GM23248 (cell line): Measurements from ENCODE around the gene LVRN. TPM values are rescaled to one million over a fixed set of nuclear protein-coding genes. Genes with fewer than 3 reads are reported as not detected.

Source experiments
- DNase-seq: peaks from one replicate; pipeline ENCODE4 v3.0.0-alpha.2; 2015
- H2AFZ ChIP-seq: fragments of 200-600 bp; sonication (generic); 2 replicates; pipeline ENCODE4 v1.6.1; 2016; ENCODE audit warnings: antibody characterized with exemption
- H3F3A ChIP-seq: fragments of 200-600 bp; sonication (generic); 2 replicates; pipeline ENCODE4 v1.6.1; 2016; ENCODE audit warnings: mild to moderate bottlenecking, antibody characterized with exemption, mixed run types; ENCODE audit not compliant: insufficient read depth
- H3K27ac ChIP-seq: fragments of 200-600 bp; sonication (generic); 2 replicates; pipeline ENCODE4 v1.5.1; 2016; ENCODE audit warnings: mild to moderate bottlenecking
- H3K27me3 ChIP-seq: fragments of 200-600 bp; sonication (generic); replicated peaks from 2 replicates; pipeline ENCODE4 v1.6.1; 2016; ENCODE audit warnings: mild to moderate bottlenecking; ENCODE audit not compliant: insufficient read depth
- H3K36me3 ChIP-seq: fragments of 200-600 bp; sonication (generic); 2 replicates; pipeline ENCODE4 v1.6.1; 2016; ENCODE audit warnings: low read depth, mild to moderate bottlenecking
- H3K4me1 ChIP-seq: fragments of 200-600 bp; sonication (generic); 2 replicates; pipeline ENCODE4 v1.6.1; 2016; ENCODE audit warnings: mild to moderate bottlenecking; ENCODE audit not compliant: insufficient read depth
- H3K4me2 ChIP-seq: fragments of 200-600 bp; sonication (generic); one replicate; pipeline ENCODE4 v1.6.1; 2016; ENCODE audit warnings: mild to moderate bottlenecking; ENCODE audit not compliant: unreplicated experiment
- H3K4me3 ChIP-seq: fragments of 200-600 bp; sonication (generic); 2 replicates; pipeline ENCODE4 v1.5.1; 2016; ENCODE audit warnings: mild to moderate bottlenecking
- H3K79me2 ChIP-seq: fragments of 200-600 bp; sonication (generic); 2 replicates; pipeline ENCODE4 v1.6.1; 2016; ENCODE audit warnings: mild to moderate bottlenecking; ENCODE audit not compliant: insufficient read depth
- H3K9ac ChIP-seq: fragments of 200-600 bp; sonication (generic); 2 replicates; pipeline ENCODE4 v1.6.1; 2016; ENCODE audit warnings: mild to moderate bottlenecking
- H3K9me2 ChIP-seq: fragments of 200-600 bp; sonication (generic); 2 replicates; pipeline ENCODE4 v1.6.1; 2016; ENCODE audit warnings: mixed run types, mild to moderate bottlenecking, moderate library complexity; ENCODE audit not compliant: insufficient read depth
- H3K9me3 ChIP-seq: fragments of 200-600 bp; sonication (generic); one replicate; pipeline ENCODE4 v1.6.1; 2017; ENCODE audit warnings: low read depth
- H4K20me1 ChIP-seq: fragments of 200-600 bp; sonication (generic); 2 replicates; pipeline ENCODE4 v1.6.0; 2016; ENCODE audit not compliant: insufficient read depth
- EZH2 ChIP-seq: fragments of 200-600 bp; sonication (generic); IDR thresholded peaks from 2 replicates; pipeline ENCODE4 v1.6.1; 2018; ENCODE audit warnings: antibody characterized with exemption, mild to moderate bottlenecking; ENCODE audit not compliant: insufficient read depth, poor library complexity, severe bottlenecking
- EZH2phosphoT487 ChIP-seq: fragments of 200-600 bp; sonication (generic); IDR thresholded peaks from 2 replicates; pipeline ENCODE4 v1.6.1; 2018; ENCODE audit warnings: antibody characterized with exemption, moderate library complexity, mild to moderate bottlenecking, low read depth; ENCODE audit not compliant: insufficient read depth
- WGBS, 2 experiments: methylation state at CpG; one replicate each; pipeline ENCODE4 v1.1.6; 2015 to 2017; ENCODE audit warnings: low lambda C conversion rate in 2 of 2, low coverage in 1 of 2; ENCODE audit errors: missing lambda C conversion rate in 2 of 2; 5-methylcytosine and 5-hydroxymethylcytosine counted together
- in situ Hi-C: fragments of 300-500 bp; cut with MboI; formaldehyde crosslinking; loops from 2 replicates; pipeline ENCODE4 v1.15.0; 2020
- polyA plus RNA-seq: library from polyadenylated mRNA; unstranded; fragments of >200 nt; fragmentation: Nextera tagmentation; extraction: Ambion mirVana; gene quantifications from 2 replicates; pipeline ENCODE4 v1.2.1, GENCODE V29; 2016
- total RNA-seq: library from RNA; depleted of rRNA; stranded (reverse); fragments of >200 nt; shearing (Covaris generic); gene quantifications from 2 replicates; pipeline ENCODE4 v1.2.3, GENCODE V29; 2014

The LVRN gene
- total and polyA plus RNA-seq, 2 experiments from 2014 or later, result 0.18 to 0.32 TPM

DNA sequence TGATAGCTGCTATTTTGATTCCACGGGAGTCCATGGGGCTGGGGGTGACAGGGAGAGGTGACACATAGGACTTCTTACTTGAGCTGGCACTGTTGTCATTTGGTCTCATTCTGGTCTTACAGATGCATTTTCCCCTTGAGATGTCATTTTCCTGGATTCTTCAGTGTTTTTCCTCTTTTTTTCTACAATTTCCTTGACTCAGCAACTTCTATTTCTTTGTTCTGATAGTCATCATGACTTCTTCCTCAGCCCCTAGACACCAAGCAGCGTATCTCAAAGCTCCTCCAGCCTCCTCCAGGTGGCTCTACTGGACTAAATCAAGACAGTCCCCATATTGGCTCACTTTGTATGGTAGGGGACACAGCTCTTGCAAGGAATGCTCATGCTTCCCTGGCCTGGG lies 16.5 kb downstream of the LVRN start:
- Histone ChIP-seq H4K20me1 (no peaks in the 10 kb centered on the region), H3K4me2 (peak overlapping the region; percentile 64), H3K9ac (peak overlapping the region; percentile 40), H3K9me3 (no peaks in the 10 kb centered on the region), H3K9me2 (no peaks in the 10 kb centered on the region), H3K4me1 (peaks cover 39% of the 10 kb centered on the region), H3K36me3 (no peaks in the 10 kb centered on the region), H2AFZ (no peak overlapping the region), H3K27me3 (no peaks in the 10 kb centered on the region), H3F3A (peaks cover 31% of the 10 kb centered on the region), H3K27ac (peak overlapping the region; percentile 80), H3K79me2 (no peaks in the 10 kb centered on the region), H3K4me3 (no peak overlapping the region)
- TF ChIP-seq EZH2phosphoT487, result no peak
- in situ Hi-C loops, result no loop called here
- DNase-seq, result peak; percentile 26
- WGBS, 2 experiments, result 77 to 79% methylated on average over 2 of the region's 2 CpGs

DNA sequence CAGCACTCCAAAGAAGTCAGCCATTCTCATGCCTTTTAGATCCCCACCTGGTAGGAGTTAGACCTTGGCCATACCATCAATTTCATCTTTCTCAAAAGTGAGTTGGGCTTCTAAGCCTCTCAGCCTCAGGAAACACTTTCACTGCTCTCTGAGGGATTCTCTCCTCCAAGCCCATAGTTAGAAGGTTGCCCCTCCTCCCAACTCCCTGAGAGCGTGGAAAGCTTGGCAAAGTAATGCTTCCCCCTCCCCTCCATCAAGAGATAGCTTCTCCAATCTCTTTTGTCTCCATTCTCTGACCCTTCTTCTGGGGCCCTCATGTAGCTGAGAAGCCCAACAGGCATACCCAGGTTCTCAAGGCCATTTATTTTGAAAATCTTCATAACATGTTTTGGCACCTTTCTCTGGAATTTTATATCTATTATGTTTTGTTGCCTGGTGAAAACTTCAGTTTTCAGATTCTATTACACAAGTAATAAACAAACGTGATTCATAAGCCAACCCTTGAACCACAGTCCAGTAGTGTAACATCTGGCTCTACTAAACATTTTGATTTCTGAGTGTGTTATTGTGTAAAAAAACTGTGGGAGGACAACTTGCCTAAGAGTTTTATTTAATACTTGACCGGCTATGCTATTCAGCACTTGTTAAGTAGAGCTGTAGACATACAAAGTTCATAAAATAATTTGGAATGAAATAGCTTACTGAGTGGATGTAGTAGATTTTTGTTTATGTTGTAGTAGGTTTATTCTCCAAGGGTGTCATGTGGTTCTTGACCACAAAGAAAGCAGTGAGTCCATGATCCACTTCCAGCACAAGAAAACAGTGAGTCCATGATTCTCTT lies 17.1 kb downstream of the LVRN start:
- peak overlapping the region; percentile 80 for H3K27ac ChIP-seq
- no peaks in the 10 kb centered on the region for H3K9me2 ChIP-seq
- WGBS, 2 experiments, result 11 to 14% methylated on average over 3 of the region's 3 CpGs
- no peaks in the 10 kb centered on the region for H3K36me3 ChIP-seq
- no peaks in the 10 kb centered on the region for H3K9me3 ChIP-seq
- TF ChIP-seq EZH2phosphoT487 (0 out of 2 replicates have a peak, but pooled peaks have one; percentile 63), EZH2 (no peak)
- peak overlapping the region; percentile 40 for H3K9ac ChIP-seq
- H3K4me1 ChIP-seq, result peaks cover 39% of the 10 kb centered on the region
- H3K27me3 ChIP-seq, result no peaks in the 10 kb centered on the region
- H4K20me1 ChIP-seq, result no peaks in the 10 kb centered on the region
- DNase-seq, result peak; percentile 84
- in situ Hi-C loops, result no loop called here
- no peak overlapping the region for H3K4me3 ChIP-seq
- H2AFZ ChIP-seq, result no peak overlapping the region
- H3K79me2 ChIP-seq, result no peaks in the 10 kb centered on the region
- peaks cover 31% of the 10 kb centered on the region for H3F3A ChIP-seq
- peak overlapping the region; percentile 16 for H3K4me2 ChIP-seq

DNA sequence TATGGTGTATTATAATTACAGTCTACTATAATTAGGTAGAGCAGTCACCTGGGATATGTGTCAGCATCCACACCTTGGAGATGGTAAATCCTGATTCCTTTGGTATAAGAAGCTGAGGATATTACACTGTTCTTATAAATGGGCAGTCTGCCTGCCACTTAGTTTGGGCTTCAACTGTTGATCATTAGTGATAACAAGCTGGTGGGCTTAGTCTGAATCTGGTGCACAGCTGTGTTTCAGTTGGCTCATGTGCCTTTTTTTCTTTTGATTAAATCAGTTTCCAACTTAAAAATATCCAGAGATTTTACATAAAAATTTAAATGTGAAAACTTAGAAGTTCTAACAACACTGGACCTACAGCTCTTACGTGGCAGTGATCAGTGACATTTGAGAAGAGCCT lies 21.2 kb downstream of the LVRN start:
- WGBS, 2 experiments, result 86 to 100% methylated on average over 1 of the region's 1 CpG
- no peak for DNase-seq
- Histone ChIP-seq H3K9me3 (no peaks in the 10 kb centered on the region), H3K4me2 (no peak overlapping the region), H3K27ac (no peak overlapping the region), H3K4me1 (peaks cover 31% of the 10 kb centered on the region), H3K36me3 (no peaks in the 10 kb centered on the region), H3K9me2 (no peaks in the 10 kb centered on the region), H3K9ac (no peak overlapping the region), H3K27me3 (no peaks in the 10 kb centered on the region), H3K4me3 (no peak overlapping the region), H4K20me1 (no peaks in the 10 kb centered on the region), H3F3A (peaks cover 29% of the 10 kb centered on the region), H2AFZ (no peak overlapping the region), H3K79me2 (no peaks in the 10 kb centered on the region)
- TF ChIP-seq EZH2, result no peak
- no peak for TF ChIP-seq EZH2phosphoT487
- in situ Hi-C loops, result no loop called here

- Histone ChIP-seq H4K20me1 (no peaks in the 10 kb centered on the region), H3K9ac (no peak overlapping the region), H3K9me3 (no peaks in the 10 kb centered on the region), H3K9me2 (no peaks in the 10 kb centered on the region), H3F3A (peaks cover 9% of the 10 kb centered on the region), H3K27me3 (no peaks in the 10 kb centered on the region), H3K27ac (no peak overlapping the region), H3K36me3 (no peaks in the 10 kb centered on the region), H3K4me3 (no peak overlapping the region), H2AFZ (no peak overlapping the region), H3K4me2 (no peak overlapping the region), H3K79me2 (no peaks in the 10 kb centered on the region), H3K4me1 (peaks cover 7% of the 10 kb centered on the region; the same call in 1 of the 2 replicates)
- TF ChIP-seq EZH2 (no peak), EZH2phosphoT487 (no peak)
- peak; percentile 49 for DNase-seq
- in situ Hi-C loops, result no loop called here
- 81 to 84% methylated on average over 10 of the region's 10 CpGs for WGBS, 2 experiments
Measured at GRCh38 chr5:115985802-115986757, 23.8 kb downstream of the LVRN start.
